WTC11 (cell line): ENCODE results near the gene ZNF821. TPM values are rescaled to one million over a fixed set of nuclear protein-coding genes. Genes with fewer than 3 reads are reported as not detected.
A peak's percentile ranks its signal among the peaks of the same experiment; 100 is the strongest.

Experiments used
- ATAC-seq: fragments of 200-7000 bp; cut with Tn5 transposase; 2 replicates; pipeline ENCODE4 v1.10.0; 2021; ENCODE audit warnings: mild to moderate bottlenecking, moderate library complexity
- CTCF ChIA-PET: fragments of 300-600 bp; sonication (Branson Sonifier 250); formaldehyde crosslinking; loops from one replicate; lab custom pipeline; 2021; ENCODE audit warnings: antibody characterized with exemption; lab: Charles Lee
- POLR2A ChIA-PET: fragments of 350-600 bp; sonication (Branson Sonifier 250); formaldehyde crosslinking; loops from one replicate; lab custom pipeline; 2021; ENCODE audit warnings: antibody characterized with exemption; lab: Charles Lee
- DNase-seq: peaks from one replicate; pipeline ENCODE4 v3.0.0; 2021; ENCODE audit warnings: low spot score
- H3K27ac Mint-ChIP-seq: 2 replicates; pipeline ENCODE4 v1.8.0; 2021; ENCODE audit warnings: mixed read lengths
- H3K27me3 Mint-ChIP-seq: 2 replicates; pipeline ENCODE4 v1.8.0; 2021; ENCODE audit warnings: low read depth, mild to moderate bottlenecking, moderate library complexity, mixed read lengths
- H3K36me3 Mint-ChIP-seq: 2 replicates; pipeline ENCODE4 v1.8.0; 2021; ENCODE audit warnings: mixed read lengths
- H3K4me1 Mint-ChIP-seq: 2 replicates; pipeline ENCODE4 v1.8.0; 2022; ENCODE audit warnings: mixed read lengths
- H3K4me3 Mint-ChIP-seq: 2 replicates; pipeline ENCODE4 v1.8.0; 2021; ENCODE audit warnings: mild to moderate bottlenecking, moderate library complexity, mixed read lengths
- H3K9me3 Mint-ChIP-seq: 2 replicates; pipeline ENCODE4 v1.8.0; 2021; ENCODE audit warnings: mixed read lengths
- CDX4 ChIP-seq: fragments of 250-450 bp; sonication (Bioruptor Pico); IDR thresholded peaks from 2 replicates; pipeline ENCODE4 v1.9.0; 2021; ENCODE audit warnings: moderate library complexity, mild to moderate bottlenecking, inconsistent platforms, borderline replicate concordance
- E2F1 ChIP-seq: sonication (generic); formaldehyde crosslinking; IDR thresholded peaks from 2 replicates; pipeline ENCODE4 v1.8.0; 2022; ENCODE audit warnings: mild to moderate bottlenecking, missing genetic modification reagents
- E2F5 ChIP-seq: sonication (generic); formaldehyde crosslinking; IDR thresholded peaks from 2 replicates; pipeline ENCODE4 v1.8.1; 2022; ENCODE audit warnings: mild to moderate bottlenecking, moderate library complexity, missing genetic modification reagents
- ETV6 ChIP-seq: sonication (generic); formaldehyde crosslinking; IDR thresholded peaks from 2 replicates; pipeline ENCODE4 v1.8.1; 2022; ENCODE audit warnings: mild to moderate bottlenecking, missing genetic modification reagents
- FOXP1 ChIP-seq: sonication (generic); formaldehyde crosslinking; IDR thresholded peaks from 2 replicates; pipeline ENCODE4 v1.8.0; 2022; ENCODE audit warnings: missing genetic modification reagents, mild to moderate bottlenecking, moderate library complexity, borderline replicate concordance
- IRF1 ChIP-seq: sonication (generic); formaldehyde crosslinking; IDR thresholded peaks from 2 replicates; pipeline ENCODE4 v1.8.0; 2023; ENCODE audit warnings: missing genetic modification reagents
- JUN ChIP-seq: sonication (generic); formaldehyde crosslinking; IDR thresholded peaks from 2 replicates; pipeline ENCODE4 v1.8.0; 2023; ENCODE audit warnings: mild to moderate bottlenecking, missing genetic modification reagents
- MAX ChIP-seq: sonication (generic); formaldehyde crosslinking; IDR thresholded peaks from 2 replicates; pipeline ENCODE4 v1.8.0; 2022; ENCODE audit warnings: mild to moderate bottlenecking, missing genetic modification reagents
- MLX ChIP-seq: sonication (generic); formaldehyde crosslinking; IDR thresholded peaks from 2 replicates; pipeline ENCODE4 v1.8.1; 2023; ENCODE audit warnings: mild to moderate bottlenecking, missing genetic modification reagents, moderate library complexity
- RELA ChIP-seq: sonication (generic); formaldehyde crosslinking; IDR thresholded peaks from 2 replicates; pipeline ENCODE4 v1.8.1; 2022; ENCODE audit warnings: missing genetic modification reagents, mild to moderate bottlenecking, borderline replicate concordance
- STAT6 ChIP-seq: sonication (generic); formaldehyde crosslinking; conservative IDR thresholded peaks from 2 replicates; pipeline ENCODE4 v1.8.1; 2023; ENCODE audit warnings: mild to moderate bottlenecking, low read depth, missing genetic modification reagents, moderate library complexity
- ZBTB21 ChIP-seq: sonication (generic); formaldehyde crosslinking; IDR thresholded peaks from 2 replicates; pipeline ENCODE4 v1.8.1; 2023; ENCODE audit warnings: mild to moderate bottlenecking, missing genetic modification reagents, borderline replicate concordance
- ZNF219 ChIP-seq: sonication (generic); formaldehyde crosslinking; IDR thresholded peaks from 2 replicates; pipeline ENCODE4 v1.8.0; 2023; ENCODE audit warnings: missing genetic modification reagents, mild to moderate bottlenecking, borderline replicate concordance
- ZNF532 ChIP-seq: fragments of 250-450 bp; sonication (Bioruptor Pico); IDR thresholded peaks from 2 replicates; pipeline ENCODE4 v1.9.0; 2021; ENCODE audit warnings: mild to moderate bottlenecking, borderline replicate concordance
- total RNA-seq: library from RNA; stranded (reverse); gene quantifications from 3 replicates; pipeline ENCODE4 v1.2.3, GENCODE V29; 2021

ZNF821 gene
- total RNA-seq, 1 experiment from 2014 or later = 16.2 TPM

- no peak for TF ChIP-seq ZNF532 (CRISPR knock-in tag)
- TF ChIP-seq STAT6 (CRISPR knock-in tag) = no peak
- TF ChIP-seq CDX4 (CRISPR knock-in tag) = no peak
- TF ChIP-seq ZNF219 (CRISPR knock-in tag) = no peak
- no peak for TF ChIP-seq E2F1
- TF ChIP-seq MLX (CRISPR knock-in tag) = 0 out of 2 replicates have a peak, but pooled peaks have one; percentile 33
- no peak for TF ChIP-seq ETV6 (CRISPR knock-in tag)
- peak; percentile 24; the same call in 1 of the 2 replicates for TF ChIP-seq E2F5
- no peak for TF ChIP-seq FOXP1 (CRISPR knock-in tag)
- TF ChIP-seq, all 79 proteins: peak for 17
Measured at GRCh38 chr16:71845639-71846430, 38.1 kb downstream of the ZNF821 start, which contains the start of gene ATXN1L (continued).

GRCh38 chr16:71843572-71843971 is 40.4 kb downstream of the ZNF821 start:
- no peak for ATAC-seq
- Mint-ChIP-seq H3K4me1 (peaks cover 12% of the 10 kb centered on the region), H3K36me3 (peaks cover 6% of the 10 kb centered on the region), H3K4me3 (no peak overlapping the region), H3K9me3 (no peaks in the 10 kb centered on the region), H3K27me3 (peaks cover 2% of the 10 kb centered on the region; the same call in 1 of the 2 replicates), H3K27ac (no peak overlapping the region)
- DNase-seq = no peak
- ChIA-PET POLR2A (interaction anchor here (0.6 kb wide), 1 partner anchor 40 kb away, joined by 3 read pairs; the partner anchor contains the start of gene ZNF821), CTCF (no interaction called here)
- TF ChIP-seq MAX (CRISPR knock-in tag) (no peak), JUN (no peak), ZBTB21 (no peak), IRF1 (CRISPR knock-in tag) (no peak), RELA (CRISPR knock-in tag) (no peak), ZNF532 (CRISPR knock-in tag) (no peak)
